Measurements from ENCODE around the gene DTNBP1. TPM values are rescaled to one million over a fixed set of nuclear protein-coding genes. Genes with fewer than 3 reads are reported as not detected.

DTNBP1 gene
- total and polyA plus RNA-seq, 2 of the 8 experiments (the other 6 are each of a cell fraction or from before 2014, with no cell fraction given): 13.5 to 22.1 TPM

DNA sequence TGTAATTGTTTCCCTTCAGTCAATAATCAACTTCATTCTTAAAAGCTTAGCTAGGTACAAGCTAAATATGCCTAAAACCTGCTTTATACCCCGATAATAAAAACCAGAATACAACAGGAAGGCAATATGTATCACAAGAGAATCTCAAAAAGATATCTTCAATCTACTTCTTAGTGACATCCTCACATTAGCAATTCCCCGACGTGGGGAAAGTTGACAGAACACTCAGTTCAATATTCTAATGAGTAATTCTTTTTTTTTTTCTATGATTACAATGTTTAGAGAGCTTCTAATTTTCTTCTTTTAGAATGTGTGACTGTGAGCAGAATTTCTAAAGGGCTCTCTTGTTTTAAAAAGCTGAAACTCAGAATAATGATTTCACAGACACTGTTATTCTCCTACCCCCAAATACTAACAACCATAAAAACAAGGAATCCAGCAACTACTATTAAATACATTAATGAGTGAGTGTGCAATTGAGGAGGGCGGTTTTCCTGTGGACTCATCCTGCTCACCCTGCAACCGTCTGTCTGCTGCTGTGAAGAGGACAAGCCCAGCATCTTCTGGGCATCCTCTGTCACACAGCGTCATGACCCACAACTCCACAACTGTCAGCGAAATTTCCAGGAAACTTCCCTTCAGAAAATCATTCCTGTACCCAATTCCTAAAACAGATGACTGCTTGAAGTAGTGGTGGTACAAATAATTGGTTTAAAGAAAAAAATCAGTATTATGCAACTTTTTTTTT is 68.1 kb downstream of the DTNBP1 start (continued):
- TF ChIP-seq, protein P1, sequence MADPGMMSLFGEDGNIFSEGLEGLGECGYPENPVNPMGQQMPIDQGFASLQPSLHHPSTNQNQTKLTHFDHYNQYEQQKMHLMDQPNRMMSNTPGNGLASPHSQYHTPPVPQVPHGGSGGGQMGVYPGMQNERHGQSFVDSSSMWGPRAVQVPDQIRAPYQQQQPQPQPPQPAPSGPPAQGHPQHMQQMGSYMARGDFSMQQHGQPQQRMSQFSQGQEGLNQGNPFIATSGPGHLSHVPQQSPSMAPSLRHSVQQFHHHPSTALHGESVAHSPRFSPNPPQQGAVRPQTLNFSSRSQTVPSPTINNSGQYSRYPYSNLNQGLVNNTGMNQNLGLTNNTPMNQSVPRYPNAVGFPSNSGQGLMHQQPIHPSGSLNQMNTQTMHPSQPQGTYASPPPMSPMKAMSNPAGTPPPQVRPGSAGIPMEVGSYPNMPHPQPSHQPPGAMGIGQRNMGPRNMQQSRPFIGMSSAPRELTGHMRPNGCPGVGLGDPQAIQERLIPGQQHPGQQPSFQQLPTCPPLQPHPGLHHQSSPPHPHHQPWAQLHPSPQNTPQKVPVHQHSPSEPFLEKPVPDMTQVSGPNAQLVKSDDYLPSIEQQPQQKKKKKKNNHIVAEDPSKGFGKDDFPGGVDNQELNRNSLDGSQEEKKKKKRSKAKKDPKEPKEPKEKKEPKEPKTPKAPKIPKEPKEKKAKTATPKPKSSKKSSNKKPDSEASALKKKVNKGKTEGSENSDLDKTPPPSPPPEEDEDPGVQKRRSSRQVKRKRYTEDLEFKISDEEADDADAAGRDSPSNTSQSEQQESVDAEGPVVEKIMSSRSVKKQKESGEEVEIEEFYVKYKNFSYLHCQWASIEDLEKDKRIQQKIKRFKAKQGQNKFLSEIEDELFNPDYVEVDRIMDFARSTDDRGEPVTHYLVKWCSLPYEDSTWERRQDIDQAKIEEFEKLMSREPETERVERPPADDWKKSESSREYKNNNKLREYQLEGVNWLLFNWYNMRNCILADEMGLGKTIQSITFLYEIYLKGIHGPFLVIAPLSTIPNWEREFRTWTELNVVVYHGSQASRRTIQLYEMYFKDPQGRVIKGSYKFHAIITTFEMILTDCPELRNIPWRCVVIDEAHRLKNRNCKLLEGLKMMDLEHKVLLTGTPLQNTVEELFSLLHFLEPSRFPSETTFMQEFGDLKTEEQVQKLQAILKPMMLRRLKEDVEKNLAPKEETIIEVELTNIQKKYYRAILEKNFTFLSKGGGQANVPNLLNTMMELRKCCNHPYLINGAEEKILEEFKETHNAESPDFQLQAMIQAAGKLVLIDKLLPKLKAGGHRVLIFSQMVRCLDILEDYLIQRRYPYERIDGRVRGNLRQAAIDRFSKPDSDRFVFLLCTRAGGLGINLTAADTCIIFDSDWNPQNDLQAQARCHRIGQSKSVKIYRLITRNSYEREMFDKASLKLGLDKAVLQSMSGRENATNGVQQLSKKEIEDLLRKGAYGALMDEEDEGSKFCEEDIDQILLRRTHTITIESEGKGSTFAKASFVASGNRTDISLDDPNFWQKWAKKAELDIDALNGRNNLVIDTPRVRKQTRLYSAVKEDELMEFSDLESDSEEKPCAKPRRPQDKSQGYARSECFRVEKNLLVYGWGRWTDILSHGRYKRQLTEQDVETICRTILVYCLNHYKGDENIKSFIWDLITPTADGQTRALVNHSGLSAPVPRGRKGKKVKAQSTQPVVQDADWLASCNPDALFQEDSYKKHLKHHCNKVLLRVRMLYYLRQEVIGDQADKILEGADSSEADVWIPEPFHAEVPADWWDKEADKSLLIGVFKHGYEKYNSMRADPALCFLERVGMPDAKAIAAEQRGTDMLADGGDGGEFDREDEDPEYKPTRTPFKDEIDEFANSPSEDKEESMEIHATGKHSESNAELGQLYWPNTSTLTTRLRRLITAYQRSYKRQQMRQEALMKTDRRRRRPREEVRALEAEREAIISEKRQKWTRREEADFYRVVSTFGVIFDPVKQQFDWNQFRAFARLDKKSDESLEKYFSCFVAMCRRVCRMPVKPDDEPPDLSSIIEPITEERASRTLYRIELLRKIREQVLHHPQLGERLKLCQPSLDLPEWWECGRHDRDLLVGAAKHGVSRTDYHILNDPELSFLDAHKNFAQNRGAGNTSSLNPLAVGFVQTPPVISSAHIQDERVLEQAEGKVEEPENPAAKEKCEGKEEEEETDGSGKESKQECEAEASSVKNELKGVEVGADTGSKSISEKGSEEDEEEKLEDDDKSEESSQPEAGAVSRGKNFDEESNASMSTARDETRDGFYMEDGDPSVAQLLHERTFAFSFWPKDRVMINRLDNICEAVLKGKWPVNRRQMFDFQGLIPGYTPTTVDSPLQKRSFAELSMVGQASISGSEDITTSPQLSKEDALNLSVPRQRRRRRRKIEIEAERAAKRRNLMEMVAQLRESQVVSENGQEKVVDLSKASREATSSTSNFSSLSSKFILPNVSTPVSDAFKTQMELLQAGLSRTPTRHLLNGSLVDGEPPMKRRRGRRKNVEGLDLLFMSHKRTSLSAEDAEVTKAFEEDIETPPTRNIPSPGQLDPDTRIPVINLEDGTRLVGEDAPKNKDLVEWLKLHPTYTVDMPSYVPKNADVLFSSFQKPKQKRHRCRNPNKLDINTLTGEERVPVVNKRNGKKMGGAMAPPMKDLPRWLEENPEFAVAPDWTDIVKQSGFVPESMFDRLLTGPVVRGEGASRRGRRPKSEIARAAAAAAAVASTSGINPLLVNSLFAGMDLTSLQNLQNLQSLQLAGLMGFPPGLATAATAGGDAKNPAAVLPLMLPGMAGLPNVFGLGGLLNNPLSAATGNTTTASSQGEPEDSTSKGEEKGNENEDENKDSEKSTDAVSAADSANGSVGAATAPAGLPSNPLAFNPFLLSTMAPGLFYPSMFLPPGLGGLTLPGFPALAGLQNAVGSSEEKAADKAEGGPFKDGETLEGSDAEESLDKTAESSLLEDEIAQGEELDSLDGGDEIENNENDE (IDR thresholded peaks at IDR 0.05; ENCODE audit: insufficient replicate concordance, low read length): no peak
- TF ChIP-seq BACH1 (IDR thresholded peaks at IDR 0.05; ENCODE audit: low read length) (no peak), SIN3A (conservative IDR thresholded peaks at IDR 0.05 in 1 of 2, IDR thresholded peaks at IDR 0.05 in 1 of 2; ENCODE audit: low read depth in 1 of 2, low read length in 2 of 2) (no peak), NANOG (IDR thresholded peaks at IDR 0.05; ENCODE audit: insufficient read depth, low read depth, low read length, poor library complexity, severe bottlenecking) (no peak), MAFK (IDR thresholded peaks at IDR 0.05; ENCODE audit: low read depth, low read length) (no peak), CEBPB (IDR thresholded peaks at IDR 0.05; ENCODE audit: low read depth, low read length) (no peak)
- TF ChIP-seq, protein P2, sequence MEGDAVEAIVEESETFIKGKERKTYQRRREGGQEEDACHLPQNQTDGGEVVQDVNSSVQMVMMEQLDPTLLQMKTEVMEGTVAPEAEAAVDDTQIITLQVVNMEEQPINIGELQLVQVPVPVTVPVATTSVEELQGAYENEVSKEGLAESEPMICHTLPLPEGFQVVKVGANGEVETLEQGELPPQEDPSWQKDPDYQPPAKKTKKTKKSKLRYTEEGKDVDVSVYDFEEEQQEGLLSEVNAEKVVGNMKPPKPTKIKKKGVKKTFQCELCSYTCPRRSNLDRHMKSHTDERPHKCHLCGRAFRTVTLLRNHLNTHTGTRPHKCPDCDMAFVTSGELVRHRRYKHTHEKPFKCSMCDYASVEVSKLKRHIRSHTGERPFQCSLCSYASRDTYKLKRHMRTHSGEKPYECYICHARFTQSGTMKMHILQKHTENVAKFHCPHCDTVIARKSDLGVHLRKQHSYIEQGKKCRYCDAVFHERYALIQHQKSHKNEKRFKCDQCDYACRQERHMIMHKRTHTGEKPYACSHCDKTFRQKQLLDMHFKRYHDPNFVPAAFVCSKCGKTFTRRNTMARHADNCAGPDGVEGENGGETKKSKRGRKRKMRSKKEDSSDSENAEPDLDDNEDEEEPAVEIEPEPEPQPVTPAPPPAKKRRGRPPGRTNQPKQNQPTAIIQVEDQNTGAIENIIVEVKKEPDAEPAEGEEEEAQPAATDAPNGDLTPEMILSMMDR (IDR thresholded peaks at IDR 0.05; ENCODE audit: control extremely low read depth in 1 of 3, insufficient read depth in 1 of 3, low read depth in 1 of 3, low read length in 3 of 3): no peak
